TTC549 (cell line): ENCODE measurements around the gene P2RY2.
"Not testable (repeated sequence)": the region's sequence is repeated elsewhere in the genome, so short reads cannot be mapped to it uniquely, and the experiment has no call there.

Source experiments
- FAIRE-seq: peaks from 2 replicates; lab custom pipeline; 2012; peaks lifted over from hg19 to GRCh38; lab: Jason Lieb, UNC

Gene P2RY2

GRCh38 chr11:73268671-73269271 lies 50.7 kb downstream of the P2RY2 start:
- FAIRE-seq, result no peak

GRCh38 chr11:73269459-73270015 lies 51.5 kb downstream of the P2RY2 start:
- no peak for FAIRE-seq

- FAIRE-seq, result no peak
Observed at GRCh38 chr11:73270016-73270854, 52.2 kb downstream of the P2RY2 start.

GRCh38 chr11:73270855-73271477 lies 52.9 kb downstream of the P2RY2 start:
- FAIRE-seq, result no peak

GRCh38 chr11:73271478-73271865 lies 53.4 kb downstream of the P2RY2 start:
- FAIRE-seq, result not testable (repeated sequence)

GRCh38 chr11:73271936-73272679 lies 54.0 kb downstream of the P2RY2 start, which contains the start of gene P2RY6:
TSS of gene P2RY6 (plus strand) at chr11:73272338. CDS start at chr11:73296519, 24,181 bp downstream.
- no peak for FAIRE-seq

GRCh38 chr11:73272680-73273038 lies 54.6 kb downstream of the P2RY2 start:
- FAIRE-seq, result no peak

- FAIRE-seq, result no peak
Observed at GRCh38 chr11:73273222-73273895, 55.3 kb downstream of the P2RY2 start.

- FAIRE-seq, result not testable (repeated sequence)
Observed at GRCh38 chr11:73274191-73274590, 56.1 kb downstream of the P2RY2 start.

GRCh38 chr11:73274722-73275380 lies 56.8 kb downstream of the P2RY2 start:
- FAIRE-seq, result no peak

GRCh38 chr11:73275381-73275750 lies 57.3 kb downstream of the P2RY2 start:
- no peak for FAIRE-seq

- no peak for FAIRE-seq
Observed at GRCh38 chr11:73277467-73277866, 59.4 kb downstream of the P2RY2 start.

GRCh38 chr11:73280626-73281025 lies 62.5 kb downstream of the P2RY2 start:
- no peak for FAIRE-seq

- FAIRE-seq, result no peak
Observed at GRCh38 chr11:73281201-73281741, 63.2 kb downstream of the P2RY2 start.

GRCh38 chr11:73281796-73282660 lies 63.9 kb downstream of the P2RY2 start:
- FAIRE-seq, result no peak

- no peak for FAIRE-seq
Observed at GRCh38 chr11:73283276-73284000, 65.4 kb downstream of the P2RY2 start.

GRCh38 chr11:73284106-73284505 lies 66.0 kb downstream of the P2RY2 start:
- FAIRE-seq, result no peak

- no peak for FAIRE-seq
Observed at GRCh38 chr11:73285721-73286120, 67.6 kb downstream of the P2RY2 start.
